Urinary bladder (tissue), 4 donors: ENCODE results near the gene ZC3H12D. TPM values are rescaled to one million over a fixed set of nuclear protein-coding genes. Genes with fewer than 3 reads are reported as not detected.

Source experiments
- DNase-seq: peaks from one replicate; pipeline ENCODE4 v3.0.0-alpha.2; 2015; ENCODE audit errors: extremely low spot score
- H3K27ac ChIP-seq: one replicate; pipeline ENCODE4 v1.5.1; 2013; ENCODE audit warnings: low read depth, mild to moderate bottlenecking, moderate library complexity
- H3K36me3 ChIP-seq: one replicate; pipeline ENCODE4 v1.6.1; 2013; ENCODE audit warnings: mild to moderate bottlenecking, moderate library complexity; ENCODE audit not compliant: insufficient read depth
- H3K4me1 ChIP-seq: one replicate; pipeline ENCODE4 v1.6.1; 2013; ENCODE audit warnings: mild to moderate bottlenecking, moderate library complexity; ENCODE audit not compliant: insufficient read depth
- H3K4me3 ChIP-seq: one replicate; pipeline ENCODE4 v1.5.1; 2013; ENCODE audit warnings: low read depth, low read length
- WGBS: extraction: QIAGEN DNeasy Blood & Tissue Kit; methylation state at CpG from one replicate; pipeline ENCODE4 v1.1.7; 2013; 5-methylcytosine and 5-hydroxymethylcytosine counted together
- polyA plus RNA-seq: library from polyadenylated mRNA; stranded (reverse); fragments of 200-250 nt; gene quantifications from one replicate; pipeline ENCODE4 v1.2.3, GENCODE V29; 2013
- small RNA-seq: library from RNA; depleted of rRNA; stranded (forward); fragments of <200 nt; gene quantifications from one replicate; pipeline ENCODE3, GENCODE V24; 2014
- total RNA-seq: library from RNA; depleted of rRNA; stranded (reverse); fragments of >200 nt; gene quantifications from one replicate; pipeline ENCODE4 v1.2.3, GENCODE V29; 2014
- donor health status: healthy with polysubstance abuse.
- donor health status: healthy.

ZC3H12D gene
- total and polyA plus RNA-seq, 2 donors = 0.42 to 1.2 TPM

- DNase-seq = no peak
- H3K27ac ChIP-seq = no peak overlapping the region
- H3K4me3 ChIP-seq = no peak overlapping the region
- no peaks in the 10 kb centered on the region for H3K36me3 ChIP-seq
- H3K4me1 ChIP-seq = no peaks in the 10 kb centered on the region
- WGBS = 94% methylated on average over 4 of the region's 4 CpGs
Observed at GRCh38 chr6:149414821-149415220, 70.0 kb downstream of the ZC3H12D start.

- H3K36me3 ChIP-seq = peaks cover 3% of the 10 kb centered on the region
- WGBS = 91% methylated on average over 4 of the region's 4 CpGs
- no peak overlapping the region for H3K4me3 ChIP-seq
- H3K27ac ChIP-seq = no peak overlapping the region
- H3K4me1 ChIP-seq = no peaks in the 10 kb centered on the region
- DNase-seq = no peak
Observed at GRCh38 chr6:149414009-149414408, 70.8 kb downstream of the ZC3H12D start.

- no peak for DNase-seq
- Histone ChIP-seq H3K27ac (no peak overlapping the region), H3K36me3 (peaks cover 3% of the 10 kb centered on the region), H3K4me1 (no peaks in the 10 kb centered on the region), H3K4me3 (no peak overlapping the region)
Observed at GRCh38 chr6:149410557-149410956, 74.3 kb downstream of the ZC3H12D start.

GRCh38 chr6:149409617-149410016 lies 75.2 kb downstream of the ZC3H12D start:
- Histone ChIP-seq H3K4me1 (no peaks in the 10 kb centered on the region), H3K27ac (no peak overlapping the region), H3K36me3 (peaks cover 3% of the 10 kb centered on the region), H3K4me3 (no peak overlapping the region)
- WGBS = 95% methylated on average over 3 of the region's 3 CpGs
- no peak for DNase-seq

GRCh38 chr6:149405823-149406765 lies 78.7 kb downstream of the ZC3H12D start:
- WGBS = 81% methylated on average over 5 of the region's 5 CpGs
- no peak overlapping the region for H3K27ac ChIP-seq
- no peaks in the 10 kb centered on the region for H3K4me1 ChIP-seq
- peaks cover 3% of the 10 kb centered on the region for H3K36me3 ChIP-seq
- no peak for DNase-seq
- no peak overlapping the region for H3K4me3 ChIP-seq

- WGBS = over 99% methylated on average over 3 of the region's 3 CpGs
- H3K36me3 ChIP-seq = peaks cover 5% of the 10 kb centered on the region
Observed at GRCh38 chr6:149403534-149403933, 81.3 kb downstream of the ZC3H12D start.

GRCh38 chr6:149400050-149400449 lies 84.8 kb downstream of the ZC3H12D start, which contains the start of gene SUMO4:
Gene SUMO4 (plus strand): TSS chr6:149400262. CDS start chr6:149400392, 130 bp downstream.
- peaks cover 7% of the 10 kb centered on the region for H3K36me3 ChIP-seq
- WGBS = 98% methylated on average over 11 of the region's 11 CpGs

More at GRCh38 chr6:149403534-149403933, 81.3 kb downstream of the ZC3H12D start:
- Histone ChIP-seq H3K27ac (no peak overlapping the region), H3K4me3 (no peak overlapping the region), H3K4me1 (no peaks in the 10 kb centered on the region)
- DNase-seq = no peak

GRCh38 chr6:149397384-149397783 lies 87.4 kb downstream of the ZC3H12D start:
- DNase-seq = no peak
- H3K27ac ChIP-seq = no peak overlapping the region
- peaks cover 7% of the 10 kb centered on the region for H3K36me3 ChIP-seq
- no peaks in the 10 kb centered on the region for H3K4me1 ChIP-seq
- no peak overlapping the region for H3K4me3 ChIP-seq
- 99% methylated on average over 6 of the region's 6 CpGs for WGBS

More at GRCh38 chr6:149400050-149400449, 84.8 kb downstream of the ZC3H12D start, which contains the start of gene SUMO4:
- H3K4me1 ChIP-seq = no peaks in the 10 kb centered on the region
- DNase-seq = no peak
- no peak within 1 kb of the TSS for H3K4me3 ChIP-seq
- no peak within 1 kb of the TSS for H3K27ac ChIP-seq

Small RNA genes lying within 50 kb of the gene (small RNA-seq; reads per million reads assigned to genes)
- not detected for gene RNU7-3P

Other genes with a start within 250 kb of the ZC3H12D start
- gene TAB2, start 167.3 kb downstream of the ZC3H12D start, total RNA-seq = 78.3 TPM
- 42.2 TPM for gene TAB2, start 167.3 kb downstream of the ZC3H12D start, polyA plus RNA-seq
- gene SUMO4, start 84.8 kb downstream of the ZC3H12D start, total RNA-seq = 14.6 TPM
- gene SUMO4, start 84.8 kb downstream of the ZC3H12D start, polyA plus RNA-seq = not detected
- 60.9 TPM for gene PPIL4, start 61.0 kb upstream of the ZC3H12D start, total RNA-seq
- gene PPIL4, start 61.0 kb upstream of the ZC3H12D start, polyA plus RNA-seq = 19.6 TPM
- 80.8 TPM for gene GINM1, start 81.4 kb upstream of the ZC3H12D start, total RNA-seq
- gene GINM1, start 81.4 kb upstream of the ZC3H12D start, polyA plus RNA-seq = 73.5 TPM
- gene KATNA1, start 163.7 kb upstream of the ZC3H12D start, total RNA-seq = 28.8 TPM
- 18.8 TPM for gene KATNA1, start 163.7 kb upstream of the ZC3H12D start, polyA plus RNA-seq
- 36.7 TPM for gene LATS1, start 233.1 kb upstream of the ZC3H12D start, total RNA-seq
- gene LATS1, start 233.1 kb upstream of the ZC3H12D start, polyA plus RNA-seq = 12.1 TPM